Spleen (tissue), 13 donors: ENCODE results near the gene RNF39. TPM values are rescaled to one million over a fixed set of nuclear protein-coding genes. Genes with fewer than 3 reads are reported as not detected.
A peak's percentile ranks its signal among the peaks of the same experiment; 100 is the strongest.
"Not testable (repeated sequence)": the region's sequence is repeated elsewhere in the genome, so short reads cannot be mapped to it uniquely, and the experiment has no call there.

Experiments used
- DNase-seq: peaks from one replicate; pipeline ENCODE4 v3.0.0-alpha.2; 2020
- H3K27ac ChIP-seq, 8 donors: fragments of 200-600 bp; sonication (generic) in 7 of 8; 1 replicate in 4 of 8; 2 replicates in 4 of 8; pipeline versions ENCODE4 v1.5.0 to v1.8.0; 2016 to 2021; ENCODE audit warnings: inconsistent platforms in 4 of 8, mild to moderate bottlenecking in 4 of 8, moderate library complexity in 1 of 8
- H3K27me3 ChIP-seq, 7 donors: fragments of 200-600 bp; sonication (generic) in 6 of 7; replicated peaks in 1 of 7; 1 replicate in 4 of 7; 2 replicates in 3 of 7; pipeline versions ENCODE4 v1.5.0 to v1.8.0; 2016 to 2021; ENCODE audit warnings: inconsistent platforms in 3 of 7, mild to moderate bottlenecking in 1 of 7
- H3K36me3 ChIP-seq, 6 donors: fragments of 200-600 bp; sonication (generic) in 5 of 6; 1 replicate in 4 of 6; 2 replicates in 2 of 6; pipeline versions ENCODE4 v1.5.0 to v1.8.0; 2016 to 2021; ENCODE audit warnings: inconsistent platforms in 2 of 6
- H3K4me1 ChIP-seq, 6 donors: fragments of 200-600 bp; sonication (generic) in 5 of 6; 1 replicate in 3 of 6; 2 replicates in 3 of 6; pipeline versions ENCODE4 v1.5.0 to v1.8.0; 2016 to 2021; ENCODE audit warnings: inconsistent platforms in 3 of 6
- H3K4me3 ChIP-seq, 8 donors: fragments of 200-600 bp; sonication (generic) in 7 of 8; 1 replicate in 4 of 8; 2 replicates in 4 of 8; pipeline versions ENCODE4 v1.5.0 to v1.8.0; 2016 to 2021; ENCODE audit warnings: inconsistent platforms in 4 of 8, mild to moderate bottlenecking in 4 of 8, moderate library complexity in 2 of 8
- H3K9me3 ChIP-seq, 8 donors: fragments of 200-600 bp; sonication (generic) in 7 of 8; 1 replicate in 4 of 8; 2 replicates in 4 of 8; pipeline versions ENCODE4 v1.5.0 to v1.8.0; 2016 to 2021; ENCODE audit warnings: inconsistent platforms in 4 of 8
- CTCF ChIP-seq, 11 experiments: fragments of 200-600 bp in 7 of 11; fragments of 450-650 bp in 4 of 11; sonication (generic) in 4 of 11; IDR thresholded peaks in 8 of 11; conservative IDR thresholded peaks in 3 of 11; 1 replicate in 7 of 11; 2 replicates in 4 of 11; pipeline versions ENCODE4 v1.4.0 to v1.8.0; 2016 to 2021; ENCODE audit warnings: antibody characterized with exemption in 11 of 11, inconsistent platforms in 4 of 11, mild to moderate bottlenecking in 1 of 11
- POLR2A ChIP-seq, 3 donors: fragments of 450-650 bp; IDR thresholded peaks; one replicate each; pipeline ENCODE4 v1.5.1; 2017; ENCODE audit warnings: antibody characterized with exemption in 3 of 3, mild to moderate bottlenecking in 1 of 3
- POLR2AphosphoS5 ChIP-seq, 3 donors: sonication (generic); formaldehyde crosslinking; IDR thresholded peaks; one replicate each; pipeline ENCODE4 v1.5.1; 2017; ENCODE audit warnings: antibody characterized with exemption in 3 of 3
- WGBS, 5 donors: extraction: QIAGEN DNeasy Blood & Tissue Kit in 3 of 5; methylation state at CpG; one replicate each; pipeline versions ENCODE4 v1.1.5 to v1.1.7; 2013 to 2018; 5-methylcytosine and 5-hydroxymethylcytosine counted together
- intact Hi-C: fragments of 100-400 bp; cut with DNase I; formaldehyde crosslinking; loops from one replicate; pipeline ENCODE4 v1.15.0; 2023; ENCODE audit warnings: low total_unique reads
- long read RNA-seq, 2 donors: transcript quantifications; one replicate each; lab custom pipeline, GENCODE V29; 2026
- polyA plus RNA-seq, 3 donors: library from polyadenylated mRNA; stranded (reverse); fragments of 200-250 nt; gene quantifications; one replicate each; pipeline ENCODE4 v1.2.1, GENCODE V29; 2013
- total RNA-seq, 7 donors: library from RNA; depleted of rRNA in 3 of 7; stranded (reverse); fragments of >200 nt in 3 of 7; fragmentation: NEBNext Ultra II Directional in 4 of 7; extraction: Animal tissue kit (Norgen Biotek cat#: 25700) in 4 of 7; gene quantifications; one replicate each; pipeline versions ENCODE4 v1.1.0 to v1.2.1, GENCODE V29; 2016 to 2021
- donor health status: healthy with polysubstance abuse.
- donor health status: DM: no; HTN: no; CAD: no; lungs with moderate emphysema.
- donor health status: DM: no; HTN: no; CAD: no.
- donor health status: Bipolar disorder and iron deficiency.
- donor health status: healthy.
- donor health status: DM: no; HTN: no; CAD: no.
- donor health status: DM: yes; HTN: yes; CAD: no.

The RNF39 gene
- not detected for total RNA-seq
- polyA plus RNA-seq, result not detected
- long read RNA-seq, donor 1, result 0 reads
- long read RNA-seq, donor 2, result 0 reads

DNA sequence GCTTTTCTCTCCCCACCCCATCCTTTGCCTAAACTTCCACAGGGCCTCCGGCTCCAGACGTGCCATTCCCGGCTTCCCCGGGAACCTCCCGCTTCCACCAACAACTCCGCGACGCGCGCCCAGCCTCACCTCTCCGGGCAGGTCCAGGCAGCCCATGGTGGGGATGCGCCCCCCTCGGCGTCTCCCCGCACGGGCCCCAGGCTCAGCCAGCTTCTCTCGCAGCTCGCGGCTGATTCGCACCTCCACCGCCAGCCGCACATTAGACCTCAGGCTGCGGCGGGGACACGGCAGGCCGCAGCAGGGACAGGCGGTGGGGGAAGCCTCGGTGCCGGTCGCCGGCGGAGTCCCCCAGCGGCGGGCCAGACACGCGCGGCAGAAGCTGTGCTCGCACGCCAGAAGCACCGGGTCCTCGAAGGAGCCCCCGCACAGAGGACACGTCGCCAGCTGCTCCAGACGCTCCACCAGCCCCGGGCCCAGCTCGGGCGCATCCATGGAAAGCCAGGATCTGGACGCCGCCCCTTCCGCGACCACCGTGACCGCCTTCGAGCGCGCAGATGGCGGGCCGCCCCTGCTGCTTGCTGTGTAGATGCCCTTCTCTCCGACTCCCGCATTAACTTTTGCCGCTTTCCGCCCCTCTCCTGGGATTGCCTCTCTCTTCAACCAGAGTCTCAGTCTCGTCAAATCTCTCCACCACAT, at the start of gene RNF39:
RNF39 (minus strand) TSS at position 676 of the 696 bp plus-strand sequence; CDS start at position 492, 184 bp downstream.
- Histone ChIP-seq H3K27me3 (peaks cover 7 to 89% (median 52%) of the 10 kb centered on the region in 7 donors), H3K4me3 (peak within 1 kb of the TSS in 4 of 8 donors; percentile 7 to 57 (median 12)), H3K4me1 (peaks cover 15 to 37% (median 24%) of the 10 kb centered on the region in 6 donors), H3K27ac (no peak within 1 kb of the TSS), H3K36me3 (peaks cover 0 to 12% (median 2%) of the 10 kb centered on the region in 6 donors), H3K9me3 (no peaks in the 10 kb centered on the region)
- WGBS, 5 donors, result 2 to 6% (median 3%) methylated on average over 38 to 64 of the region's 64 CpGs
- TF ChIP-seq POLR2A (IDR thresholded peaks at IDR 0.05) (no peak), POLR2AphosphoS5 (IDR thresholded peaks at IDR 0.05) (peak in 1 of 3 donors; percentile 35)
- no peak for DNase-seq
- intact Hi-C loops, result no loop called here

- peaks cover 0 to 37% (median 9%) of the 10 kb centered on the region in 7 donors for H3K27me3 ChIP-seq
- no peaks in the 10 kb centered on the region for H3K36me3 ChIP-seq
- WGBS, 5 donors, result 24 to 90% (median 26%) methylated on average over 2 of the region's 2 CpGs
- TF ChIP-seq CTCF (IDR thresholded peaks at IDR 0.05 in 8 of 11, conservative IDR thresholded peaks at IDR 0.05 in 3 of 11), result no peak
- TF ChIP-seq POLR2A (IDR thresholded peaks at IDR 0.05), result no peak
- TF ChIP-seq POLR2AphosphoS5 (IDR thresholded peaks at IDR 0.05), result no peak
- H3K4me3 ChIP-seq, result no peak overlapping the region
- H3K9me3 ChIP-seq, result no peaks in the 10 kb centered on the region
- H3K27ac ChIP-seq, result no peak overlapping the region
- intact Hi-C loops, result no loop called here
- DNase-seq, result no peak
- peaks cover 0 to 4% (median 1%) of the 10 kb centered on the region in 6 donors for H3K4me1 ChIP-seq
Measured at GRCh38 chr6:30122515-30122914, 46.9 kb upstream of the RNF39 start.

- no peak for TF ChIP-seq POLR2A (IDR thresholded peaks at IDR 0.05)
- no peak for TF ChIP-seq POLR2AphosphoS5 (IDR thresholded peaks at IDR 0.05)
- TF ChIP-seq CTCF (IDR thresholded peaks at IDR 0.05 in 8 of 11, conservative IDR thresholded peaks at IDR 0.05 in 3 of 11), result no peak
- peaks cover 0 to 37% (median under 1%) of the 10 kb centered on the region in 7 donors for H3K27me3 ChIP-seq
- 78 to 89% (median 87%) methylated on average over 9 to 10 of the region's 10 CpGs for WGBS, 5 donors
- DNase-seq, result no peak
- no peak overlapping the region for H3K4me3 ChIP-seq
- H3K9me3 ChIP-seq, result no peaks in the 10 kb centered on the region
- H3K36me3 ChIP-seq, result no peaks in the 10 kb centered on the region
- H3K27ac ChIP-seq, result no peak overlapping the region
- intact Hi-C loops, result no loop called here
- no peaks in the 10 kb centered on the region for H3K4me1 ChIP-seq
Measured at GRCh38 chr6:30121446-30122366, 46.1 kb upstream of the RNF39 start.

DNA sequence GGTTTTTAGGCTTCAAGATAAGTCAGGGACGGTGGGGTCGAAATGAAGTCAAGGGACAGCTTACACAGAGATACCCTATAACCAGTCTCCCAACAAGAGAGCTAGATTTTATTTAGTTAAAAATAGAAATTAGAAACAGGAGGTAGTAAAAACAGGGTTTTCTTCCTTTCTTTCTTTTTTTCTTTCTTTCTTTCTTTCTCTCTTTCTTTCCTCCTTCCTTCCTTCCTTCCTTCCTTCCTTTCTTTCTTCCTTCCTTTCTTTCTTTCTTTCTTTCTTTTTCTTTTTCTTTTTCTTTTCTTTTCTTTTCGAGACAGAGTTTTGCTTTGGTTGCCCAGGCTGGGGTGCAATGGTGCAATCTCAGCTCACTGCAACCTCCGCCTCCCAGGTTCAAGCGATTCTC, 43.1 kb upstream of the RNF39 start:
- WGBS, 5 donors, result 89 to 95% (median 90%) methylated on average over 5 of the region's 5 CpGs
- H3K4me1 ChIP-seq, intact Hi-C loops, H3K9me3 ChIP-seq, H3K4me3 ChIP-seq, H3K27ac ChIP-seq, H3K36me3 ChIP-seq, DNase-seq: not testable (repeated sequence)
- H3K27me3 ChIP-seq, result peaks cover 0 to 53% (median 7%) of the 10 kb centered on the region in 7 donors
